OCI-M1 (cell line): ENCODE data around the gene MYBBP1A.

Experiments
- DNase-seq: peaks from one replicate; lab custom pipeline; 2025; lab: John Stamatoyannopoulos, UW

MYBBP1A gene

GRCh38 chr17:4548061-4548461 lies 7.1 kb downstream of the MYBBP1A start:
- no peak for DNase-seq

GRCh38 chr17:4547118-4547906 lies 7.9 kb downstream of the MYBBP1A start:
- DNase-seq: no peak

GRCh38 chr17:4545217-4545951 lies 9.8 kb downstream of the MYBBP1A start:
- DNase-seq: no peak

- DNase-seq: no peak
Measured at GRCh38 chr17:4544951-4545216, 10.3 kb downstream of the MYBBP1A start.

GRCh38 chr17:4544135-4544950 lies 10.8 kb downstream of the MYBBP1A start:
- DNase-seq: no peak

DNA sequence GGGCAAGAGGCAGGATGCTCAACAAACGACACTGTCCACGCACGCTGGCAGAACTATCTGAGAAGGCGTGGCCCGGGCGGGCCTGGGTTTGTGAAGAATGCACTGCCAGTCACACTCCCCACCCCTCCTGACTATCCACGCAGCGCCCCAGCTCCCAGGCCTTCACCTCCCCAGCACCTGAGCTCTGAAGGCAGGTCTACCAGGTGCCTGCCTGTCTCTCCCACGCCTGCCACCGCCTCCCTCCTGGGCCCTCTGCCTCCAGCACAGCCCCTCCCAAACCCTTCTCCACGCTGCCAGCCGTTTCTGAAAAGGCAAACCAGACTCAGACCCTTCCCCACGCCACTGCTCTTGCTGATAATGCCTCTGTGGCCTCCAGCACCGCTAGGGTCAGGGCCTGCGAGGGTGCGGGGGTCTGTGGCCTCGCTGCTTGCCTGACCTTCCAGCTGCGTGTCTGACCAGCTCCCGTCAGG lies 11.6 kb downstream of the MYBBP1A start:
- no peak for DNase-seq

DNA sequence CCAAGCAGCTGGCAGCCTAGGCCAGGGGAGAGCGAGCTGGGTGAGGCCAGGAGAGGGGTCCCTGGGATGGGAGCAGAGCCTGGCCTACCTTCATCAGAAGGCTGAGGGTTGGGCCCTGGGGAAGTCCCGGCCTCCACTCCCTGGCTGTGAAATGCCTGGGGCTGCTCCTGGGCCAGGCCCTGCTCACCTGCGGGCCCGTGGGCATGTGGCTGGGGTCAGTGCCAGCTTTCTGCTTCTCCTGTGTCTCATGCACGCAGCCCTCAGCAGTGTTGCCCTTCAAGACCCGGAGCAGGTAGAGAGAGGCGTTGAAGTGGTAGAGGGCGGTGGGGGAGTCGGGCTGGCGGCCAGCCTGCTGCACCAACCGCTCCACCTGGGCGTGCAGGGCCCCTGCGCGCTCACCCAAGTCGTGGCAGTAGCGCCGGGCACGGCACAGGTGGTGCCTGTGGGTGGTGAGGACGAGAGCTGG lies 12.4 kb downstream of the MYBBP1A start:
- DNase-seq: no peak

DNA sequence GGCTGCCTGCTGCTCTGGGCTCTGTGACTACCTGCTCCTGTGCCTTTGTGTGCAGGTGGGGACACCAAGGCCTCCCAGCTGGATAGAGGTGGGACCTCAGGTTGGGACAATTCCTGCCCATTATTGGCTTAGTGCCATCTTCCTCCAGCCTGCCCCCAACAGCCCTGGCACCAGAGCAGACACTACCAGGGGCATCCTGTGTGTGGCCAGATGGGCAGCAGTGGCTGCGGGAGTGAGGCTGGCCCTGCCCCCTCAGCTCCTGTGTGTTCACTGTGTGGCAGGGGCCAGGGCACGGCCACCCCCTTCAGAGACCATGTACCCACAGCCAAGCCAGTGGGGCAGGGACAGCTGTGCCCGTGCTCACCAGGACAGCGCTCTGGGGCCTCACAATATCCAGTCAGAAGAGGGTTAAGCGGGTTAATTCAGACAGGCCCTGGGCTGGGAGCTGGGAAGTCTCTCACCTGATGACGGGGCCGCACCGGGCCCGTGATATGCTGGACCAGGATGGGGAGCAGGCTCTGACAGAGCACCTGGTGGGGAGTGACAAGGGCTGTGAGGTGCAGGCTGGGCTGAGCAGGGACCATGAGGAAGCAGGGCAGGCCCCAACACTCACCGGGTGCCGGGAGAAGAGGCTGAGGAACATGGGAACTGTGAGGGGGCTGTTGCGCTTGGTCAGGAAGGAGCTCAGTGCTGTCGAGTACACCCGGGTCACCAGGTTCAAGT lies 13.0 kb downstream of the MYBBP1A start:
- no peak for DNase-seq

GRCh38 chr17:4541328-4542002 lies 13.7 kb downstream of the MYBBP1A start:
- DNase-seq: no peak

- no peak for DNase-seq
Measured at GRCh38 chr17:4540687-4541327, 14.4 kb downstream of the MYBBP1A start.

GRCh38 chr17:4540224-4540651 lies 14.9 kb downstream of the MYBBP1A start:
- no peak for DNase-seq

GRCh38 chr17:4539576-4540223 lies 15.5 kb downstream of the MYBBP1A start:
- DNase-seq: no peak

GRCh38 chr17:4539025-4539424 lies 16.2 kb downstream of the MYBBP1A start:
- DNase-seq: no peak

DNA sequence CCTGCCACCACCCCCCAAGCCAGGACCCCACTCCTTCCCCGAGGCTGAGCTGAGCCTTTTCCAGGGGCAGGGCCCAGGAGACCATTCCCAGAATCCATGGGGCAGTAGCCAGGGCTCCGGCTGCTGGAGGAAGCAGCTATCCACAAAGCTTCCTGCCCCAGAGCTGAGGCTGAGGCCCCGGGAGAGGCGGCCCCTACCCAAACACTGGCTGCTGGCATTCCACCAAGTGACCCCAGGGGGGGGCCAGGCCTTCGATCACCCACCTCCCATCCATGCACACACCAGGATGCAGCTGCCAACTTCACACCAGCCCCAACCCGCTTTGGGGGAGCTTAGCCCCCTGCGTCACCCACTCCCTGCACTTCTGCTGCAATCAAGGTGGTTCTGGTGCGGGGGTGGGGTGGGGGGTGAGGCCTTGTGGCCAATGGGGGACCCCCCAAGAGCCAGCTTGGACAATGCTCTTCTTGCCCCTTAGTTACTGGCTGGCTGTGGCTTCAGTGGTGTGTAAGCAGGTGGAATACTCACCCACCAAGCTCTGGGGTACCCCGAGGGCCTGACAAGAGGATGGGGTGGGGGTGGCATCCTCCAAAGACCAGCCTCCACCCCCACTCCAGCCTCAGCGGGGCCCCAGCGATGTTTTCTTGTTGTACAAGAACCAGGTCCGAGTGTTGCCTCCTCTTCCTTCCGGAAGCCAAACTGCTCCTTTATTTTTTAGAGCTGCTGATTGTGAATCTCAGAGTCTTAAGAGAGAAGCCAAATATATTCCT lies 16.8 kb downstream of the MYBBP1A start:
- DNase-seq: no peak

GRCh38 chr17:4537451-4538235 lies 17.5 kb downstream of the MYBBP1A start:
- no peak for DNase-seq

GRCh38 chr17:4536742-4537411 lies 18.3 kb downstream of the MYBBP1A start:
- DNase-seq: no peak

GRCh38 chr17:4536259-4536741 lies 18.9 kb downstream of the MYBBP1A start:
- DNase-seq: no peak

- DNase-seq: no peak
Measured at GRCh38 chr17:4535667-4536258, 19.4 kb downstream of the MYBBP1A start.
